Measurements from ENCODE around the gene MAST4.
A peak's percentile ranks its signal among the peaks of the same experiment; 100 is the strongest.

The MAST4 gene

GRCh38 chr5:67209141-67209771 is 613.1 kb downstream of the MAST4 start:
- no peaks in the 10 kb centered on the region for H3K27me3 ChIP-seq (ENCODE audit: insufficient read depth, poor library complexity, severe bottlenecking)
- no peak overlapping the region for H3K4me3 ChIP-seq (replicated peaks; ENCODE audit: insufficient read depth, low read length)
- TF ChIP-seq SPI1 (IDR thresholded peaks at IDR 0.05; ENCODE audit: borderline replicate concordance, low read depth), result no peak
- peak; percentile 1 for TF ChIP-seq CTCF (IDR thresholded peaks at IDR 0.05; ENCODE audit: insufficient read depth, low read length)
- DNase-seq (ENCODE audit: low read depth in 1 of 2, low spot score in 1 of 2), result peak; percentile 23 to 44
- H3K27ac ChIP-seq (replicated peaks), result no peak overlapping the region

GRCh38 chr5:67211926-67212325 is 615.7 kb downstream of the MAST4 start:
- TF ChIP-seq GABPA (IDR thresholded peaks at IDR 0.05; ENCODE audit: low read depth), result no peak
- no peak for TF ChIP-seq REST (IDR thresholded peaks at IDR 0.05; ENCODE audit: insufficient replicate concordance, low read depth)
- no peak for TF ChIP-seq SPI1 (IDR thresholded peaks at IDR 0.05; ENCODE audit: borderline replicate concordance, low read depth)
- no peak for TF ChIP-seq CTCF (IDR thresholded peaks at IDR 0.05; ENCODE audit: insufficient read depth, low read length)
- Histone ChIP-seq H3K4me3 (replicated peaks; ENCODE audit: insufficient read depth, low read length) (no peak overlapping the region), H3K27ac (replicated peaks) (no peak overlapping the region), H3K27me3 (ENCODE audit: insufficient read depth, poor library complexity, severe bottlenecking) (no peaks in the 10 kb centered on the region)
- DNase-seq (ENCODE audit: low read depth in 1 of 2, low spot score in 1 of 2), result no peak

- Histone ChIP-seq H3K27me3 (ENCODE audit: insufficient read depth, poor library complexity, severe bottlenecking) (no peaks in the 10 kb centered on the region), H3K27ac (replicated peaks) (no peak overlapping the region), H3K4me3 (replicated peaks; ENCODE audit: insufficient read depth, low read length) (no peak overlapping the region)
- TF ChIP-seq SPI1 (IDR thresholded peaks at IDR 0.05; ENCODE audit: borderline replicate concordance, low read depth) (no peak), GABPA (IDR thresholded peaks at IDR 0.05; ENCODE audit: low read depth) (no peak), REST (IDR thresholded peaks at IDR 0.05; ENCODE audit: insufficient replicate concordance, low read depth) (no peak), POLR2AphosphoS5 (IDR thresholded peaks at IDR 0.05; ENCODE audit: low read depth) (no peak), CTCF (IDR thresholded peaks at IDR 0.05; ENCODE audit: insufficient read depth, low read length) (no peak)
- DNase-seq (ENCODE audit: low read depth in 1 of 2, low spot score in 1 of 2), result no peak
Measured at GRCh38 chr5:67214036-67214435, 617.8 kb downstream of the MAST4 start.
